ENCODE measurements around the gene FAM83F.

The FAM83F gene

DNA sequence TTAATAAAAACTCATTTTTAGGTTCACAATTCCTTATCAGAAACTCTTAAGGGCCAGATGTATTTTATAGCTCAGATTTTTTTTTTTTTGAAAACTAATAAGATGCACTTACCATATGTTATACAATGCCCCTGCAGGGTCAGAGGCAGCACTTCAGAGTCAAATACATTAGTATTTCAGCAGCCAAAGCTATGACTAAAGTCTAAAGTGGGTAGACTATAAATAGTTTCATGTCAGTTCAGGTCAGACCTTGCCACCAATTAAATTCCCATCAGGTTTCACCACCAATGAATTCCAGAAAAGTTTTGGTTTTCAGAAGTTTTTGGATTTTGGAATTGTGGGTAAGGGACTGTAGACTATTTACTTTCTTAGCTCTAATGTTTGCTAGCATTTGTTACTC, 75.9 kb downstream of the FAM83F start:
- Histone ChIP-seq H3K9me3 (ENCODE audit: severe bottlenecking) (no peaks in the 10 kb centered on the region), H3K4me3 (ENCODE audit: severe bottlenecking) (no peak overlapping the region), H3K4me1 (ENCODE audit: insufficient read depth, poor library complexity, severe bottlenecking) (no peaks in the 10 kb centered on the region), H3K27me3 (ENCODE audit: insufficient read depth, poor library complexity, severe bottlenecking) (no peaks in the 10 kb centered on the region), H3K27ac (ENCODE audit: poor library complexity, severe bottlenecking) (no peak overlapping the region), H3K36me3 (ENCODE audit: low read depth) (no peaks in the 10 kb centered on the region; the same call in 1 of the 2 replicates)
- DNase-seq (ENCODE audit: low spot score) (no peak), ATAC-seq (ENCODE audit: low read depth) (no peak)
- TF ChIP-seq, protein P1, sequence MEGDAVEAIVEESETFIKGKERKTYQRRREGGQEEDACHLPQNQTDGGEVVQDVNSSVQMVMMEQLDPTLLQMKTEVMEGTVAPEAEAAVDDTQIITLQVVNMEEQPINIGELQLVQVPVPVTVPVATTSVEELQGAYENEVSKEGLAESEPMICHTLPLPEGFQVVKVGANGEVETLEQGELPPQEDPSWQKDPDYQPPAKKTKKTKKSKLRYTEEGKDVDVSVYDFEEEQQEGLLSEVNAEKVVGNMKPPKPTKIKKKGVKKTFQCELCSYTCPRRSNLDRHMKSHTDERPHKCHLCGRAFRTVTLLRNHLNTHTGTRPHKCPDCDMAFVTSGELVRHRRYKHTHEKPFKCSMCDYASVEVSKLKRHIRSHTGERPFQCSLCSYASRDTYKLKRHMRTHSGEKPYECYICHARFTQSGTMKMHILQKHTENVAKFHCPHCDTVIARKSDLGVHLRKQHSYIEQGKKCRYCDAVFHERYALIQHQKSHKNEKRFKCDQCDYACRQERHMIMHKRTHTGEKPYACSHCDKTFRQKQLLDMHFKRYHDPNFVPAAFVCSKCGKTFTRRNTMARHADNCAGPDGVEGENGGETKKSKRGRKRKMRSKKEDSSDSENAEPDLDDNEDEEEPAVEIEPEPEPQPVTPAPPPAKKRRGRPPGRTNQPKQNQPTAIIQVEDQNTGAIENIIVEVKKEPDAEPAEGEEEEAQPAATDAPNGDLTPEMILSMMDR (IDR thresholded peaks at IDR 0.05; ENCODE audit: poor library complexity, severe bottlenecking): no peak

DNA sequence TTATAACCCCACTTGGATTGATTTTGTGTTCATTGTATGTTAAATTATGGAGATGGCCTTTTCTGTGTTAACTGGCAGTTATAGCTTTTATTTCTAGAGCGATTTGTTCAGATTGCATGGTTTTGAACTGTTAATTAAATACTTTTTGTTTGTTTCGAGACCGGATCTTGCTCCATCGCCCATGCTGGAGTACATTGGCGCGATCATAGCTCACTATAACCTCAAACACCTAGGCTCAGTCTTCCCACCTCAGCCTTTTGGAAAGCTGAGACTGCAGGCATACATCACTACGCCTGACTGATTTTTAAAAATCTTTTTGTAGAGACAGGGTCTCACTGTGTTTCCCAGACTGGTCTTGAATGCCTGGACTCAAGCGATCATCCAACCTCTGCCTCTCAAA, 77.0 kb downstream of the FAM83F start:
- DNase-seq (ENCODE audit: low spot score): no peak
- H3K36me3 ChIP-seq (ENCODE audit: low read depth): no peaks in the 10 kb centered on the region; the same call in 1 of the 2 replicates
- TF ChIP-seq, protein P1 (IDR thresholded peaks at IDR 0.05; ENCODE audit: poor library complexity, severe bottlenecking): no peak
- H3K27ac ChIP-seq (ENCODE audit: poor library complexity, severe bottlenecking): no peak overlapping the region
- no peak for ATAC-seq (ENCODE audit: low read depth)
- no peaks in the 10 kb centered on the region for H3K9me3 ChIP-seq (ENCODE audit: severe bottlenecking)
- no peak overlapping the region for H3K4me3 ChIP-seq (ENCODE audit: severe bottlenecking)
- no peaks in the 10 kb centered on the region for H3K27me3 ChIP-seq (ENCODE audit: insufficient read depth, poor library complexity, severe bottlenecking)
- no peaks in the 10 kb centered on the region for H3K4me1 ChIP-seq (ENCODE audit: insufficient read depth, poor library complexity, severe bottlenecking)

DNA sequence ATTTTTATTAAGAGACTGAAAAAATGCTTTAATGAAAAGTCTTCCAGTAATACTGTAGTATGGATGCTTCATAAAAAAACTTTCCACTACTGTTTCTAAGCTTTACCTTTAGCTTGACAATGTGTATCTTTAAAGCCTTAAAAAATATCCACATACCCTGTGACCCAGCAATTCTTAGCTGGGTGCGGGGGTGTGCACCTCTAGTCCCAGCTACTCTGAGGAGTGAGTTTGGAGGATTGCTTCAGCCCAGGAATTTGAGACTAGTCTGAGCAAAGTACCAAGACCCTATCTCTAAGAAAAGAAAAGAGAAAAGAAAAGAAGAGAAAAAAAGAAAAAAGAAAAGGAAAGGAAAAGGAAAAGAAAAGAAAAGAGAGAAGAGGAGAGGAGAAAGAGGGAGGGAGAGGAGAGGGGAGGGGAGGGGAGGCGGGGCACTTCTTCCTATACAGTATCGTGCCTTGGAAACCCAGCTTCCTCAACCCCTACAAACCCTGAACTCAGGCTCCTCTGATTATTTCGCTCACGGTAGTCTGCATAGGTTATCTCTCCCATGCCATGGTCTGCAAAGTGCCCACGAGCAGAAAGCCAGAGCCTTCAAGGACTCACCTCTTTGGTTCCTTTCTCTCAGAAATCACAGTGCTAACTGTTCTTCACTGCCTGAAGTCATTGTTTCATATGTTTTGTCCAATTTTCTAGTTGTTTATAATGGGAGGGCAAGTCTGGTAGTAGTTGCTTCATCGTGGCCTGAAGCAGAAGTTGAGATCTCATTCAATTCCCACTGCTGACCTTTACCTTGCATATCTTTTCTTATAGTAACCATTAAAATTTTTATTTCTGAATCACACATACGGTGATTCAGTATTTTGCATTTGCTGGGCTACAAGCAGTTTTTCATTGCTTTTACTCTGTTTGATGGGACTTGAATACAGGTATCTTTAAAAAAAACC, 82.2 kb downstream of the FAM83F start:
- Histone ChIP-seq H3K27ac (ENCODE audit: poor library complexity, severe bottlenecking) (no peak overlapping the region), H3K9me3 (ENCODE audit: severe bottlenecking) (no peaks in the 10 kb centered on the region), H3K4me3 (ENCODE audit: severe bottlenecking) (no peak overlapping the region), H3K4me1 (ENCODE audit: insufficient read depth, poor library complexity, severe bottlenecking) (peaks cover 9% of the 10 kb centered on the region), H3K36me3 (ENCODE audit: low read depth) (no peaks in the 10 kb centered on the region; the same call in 1 of the 2 replicates), H3K27me3 (ENCODE audit: insufficient read depth, poor library complexity, severe bottlenecking) (no peaks in the 10 kb centered on the region)
- no peak for DNase-seq (ENCODE audit: low spot score)
- peak; percentile 56; the same call in 2 of the 3 replicates for ATAC-seq (ENCODE audit: low read depth)
- TF ChIP-seq, protein P1 (IDR thresholded peaks at IDR 0.05; ENCODE audit: poor library complexity, severe bottlenecking): no peak

DNA sequence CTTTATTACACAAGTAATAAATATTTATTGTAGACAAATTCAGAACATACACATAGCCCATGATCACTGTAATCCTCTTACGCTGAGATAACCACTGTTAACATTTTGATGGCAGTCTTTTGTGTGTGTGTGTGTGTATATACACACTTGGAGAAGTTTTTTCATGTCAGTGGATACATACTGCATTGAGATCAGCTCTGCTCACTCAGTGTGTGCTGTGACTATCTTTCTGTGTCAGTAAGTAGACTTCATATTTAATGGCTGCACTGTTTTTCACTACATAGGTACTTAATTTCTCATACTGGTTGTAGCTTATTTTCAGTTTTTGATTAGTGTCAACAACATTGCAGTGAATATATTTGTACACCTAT, 82.9 kb downstream of the FAM83F start:
- DNase-seq (ENCODE audit: low spot score) (no peak), ATAC-seq (ENCODE audit: low read depth) (no peak)
- Histone ChIP-seq H3K4me1 (ENCODE audit: insufficient read depth, poor library complexity, severe bottlenecking) (peaks cover 9% of the 10 kb centered on the region), H3K4me3 (ENCODE audit: severe bottlenecking) (no peak overlapping the region), H3K27ac (ENCODE audit: poor library complexity, severe bottlenecking) (no peak overlapping the region), H3K36me3 (ENCODE audit: low read depth) (no peaks in the 10 kb centered on the region; the same call in 1 of the 2 replicates), H3K27me3 (ENCODE audit: insufficient read depth, poor library complexity, severe bottlenecking) (no peaks in the 10 kb centered on the region), H3K9me3 (ENCODE audit: severe bottlenecking) (no peaks in the 10 kb centered on the region)
- TF ChIP-seq, protein P1 (IDR thresholded peaks at IDR 0.05; ENCODE audit: poor library complexity, severe bottlenecking): no peak

DNA sequence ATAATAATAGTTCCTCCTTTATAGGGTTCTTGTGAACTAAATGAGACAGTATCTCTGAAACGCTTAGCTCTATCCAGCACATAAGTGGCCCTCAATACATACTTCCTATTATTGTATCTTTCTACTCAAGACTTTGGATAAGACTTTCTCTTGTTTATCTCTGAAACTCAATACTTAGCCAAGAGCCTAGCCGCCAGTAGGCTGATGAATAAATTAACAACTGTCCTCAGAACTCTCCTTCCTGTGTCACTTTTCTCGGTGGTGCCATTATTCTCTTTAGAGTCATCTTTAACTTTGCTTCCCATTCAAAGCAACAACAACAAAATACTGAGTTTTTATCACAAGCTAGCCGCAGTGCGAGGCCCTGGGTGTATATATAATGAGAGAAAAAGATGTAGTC, 86.9 kb downstream of the FAM83F start:
- TF ChIP-seq, protein P1 (IDR thresholded peaks at IDR 0.05; ENCODE audit: poor library complexity, severe bottlenecking): no peak
- peaks cover 9% of the 10 kb centered on the region for H3K4me1 ChIP-seq (ENCODE audit: insufficient read depth, poor library complexity, severe bottlenecking)
- ATAC-seq (ENCODE audit: low read depth): no peak
- no peaks in the 10 kb centered on the region for H3K9me3 ChIP-seq (ENCODE audit: severe bottlenecking)
- no peak for DNase-seq (ENCODE audit: low spot score)
- H3K27me3 ChIP-seq (ENCODE audit: insufficient read depth, poor library complexity, severe bottlenecking): no peaks in the 10 kb centered on the region
- no peaks in the 10 kb centered on the region for H3K36me3 ChIP-seq (ENCODE audit: low read depth)
- H3K4me3 ChIP-seq (ENCODE audit: severe bottlenecking): no peak overlapping the region
- H3K27ac ChIP-seq (ENCODE audit: poor library complexity, severe bottlenecking): no peak overlapping the region
